Prostate gland (tissue), 2 donors: ENCODE results near the gene LPAR3. TPM values are rescaled to one million over a fixed set of nuclear protein-coding genes. Genes with fewer than 3 reads are reported as not detected.

Experiments
- DNase-seq: peaks from one replicate; pipeline ENCODE4 v3.0.0-alpha.2; 2019; ENCODE audit warnings: low spot score
- H3K27ac ChIP-seq, 2 donors: fragments of 200-600 bp; sonication (generic); 2 replicates each; pipeline ENCODE4 v1.5.1; 2017 to 2019
- H3K27me3 ChIP-seq: fragments of 200-600 bp; sonication (generic); replicated peaks from 2 replicates; pipeline ENCODE4 v1.5.1; 2019; ENCODE audit not compliant: insufficient read depth
- H3K36me3 ChIP-seq, 2 donors: fragments of 200-600 bp; sonication (generic); 1 replicate in 1 of 2; 2 replicates in 1 of 2; pipeline versions ENCODE4 v1.5.1 to v1.8.1; 2017 to 2019
- H3K4me1 ChIP-seq: fragments of 200-600 bp; sonication (generic); replicated peaks from 2 replicates; pipeline ENCODE4 v1.5.1; 2019
- H3K4me3 ChIP-seq, 2 donors: fragments of 200-600 bp; sonication (generic); 2 replicates each; pipeline ENCODE4 v1.5.1; 2017 to 2019
- H3K9me3 ChIP-seq: fragments of 200-600 bp; sonication (generic); 2 replicates; pipeline ENCODE4 v1.5.1; 2017
- POLR2A ChIP-seq: fragments of 450-650 bp; IDR thresholded peaks from one replicate; pipeline ENCODE4 v1.6.1; 2016; ENCODE audit warnings: antibody characterized with exemption, mild to moderate bottlenecking
- POLR2AphosphoS5 ChIP-seq: sonication (generic); formaldehyde crosslinking; IDR thresholded peaks from one replicate; pipeline ENCODE4 v1.6.1; 2017; ENCODE audit warnings: antibody characterized with exemption
- WGBS: methylation state at CpG from one replicate; pipeline ENCODE4 v1.1.5; 2018; 5-methylcytosine and 5-hydroxymethylcytosine counted together
- intact Hi-C: fragments of 100-400 bp; cut with DNase I; formaldehyde crosslinking; loops from one replicate; pipeline ENCODE4 v1.14.2; 2022
- total RNA-seq, 2 donors: library from RNA; depleted of rRNA; stranded (reverse); fragments of >200 nt; gene quantifications; one replicate each; pipeline ENCODE4 v1.1.0, GENCODE V29; 2016
- TF ChIP-seq, protein P1 (sequence below), 4 experiments: fragments of 200-600 bp in 2 of 4; fragments of 450-650 bp in 2 of 4; sonication (generic) in 2 of 4; IDR thresholded peaks; 1 replicate in 3 of 4; 2 replicates in 1 of 4; pipeline ENCODE4 v1.5.1; 2016 to 2019; ENCODE audit warnings: antibody characterized with exemption in 4 of 4, mild to moderate bottlenecking in 2 of 4, moderate library complexity in 2 of 4

LPAR3 gene
- total RNA-seq, 2 donors from 2014 or later: 81.6 to 131 TPM

DNA sequence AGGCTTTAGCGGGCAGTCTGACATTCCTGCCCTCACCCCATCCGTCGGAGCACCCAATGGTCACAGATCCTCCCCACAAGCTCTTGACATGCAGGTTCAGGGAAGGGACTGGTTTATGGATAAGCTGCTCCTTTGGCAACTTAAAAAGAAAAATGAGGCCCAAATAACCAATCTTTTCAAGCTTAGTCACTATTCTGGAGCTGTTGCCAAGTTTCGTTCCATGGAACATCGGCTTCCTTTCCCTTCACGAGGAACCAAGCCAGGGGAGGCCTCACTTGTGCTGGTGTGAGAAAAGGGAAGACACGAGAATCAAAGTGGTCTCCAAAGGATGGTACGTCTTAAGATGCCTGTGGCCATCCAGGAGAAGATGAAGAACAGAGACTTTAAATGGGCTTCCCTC, 46.1 kb upstream of the LPAR3 start:
- Histone ChIP-seq H3K27me3 (no peaks in the 10 kb centered on the region), H3K27ac (no peak overlapping the region), H3K36me3 (no peaks in the 10 kb centered on the region), H3K4me3 (no peak overlapping the region), H3K9me3 (no peaks in the 10 kb centered on the region), H3K4me1 (no peaks in the 10 kb centered on the region)
- 71% methylated on average over 8 of the region's 8 CpGs for WGBS
- intact Hi-C loops: loop anchor here (10.0 kb wide), 1 partner anchor 164 kb away; no protein-coding TSS in a partner anchor
- no peak for TF ChIP-seq POLR2A
- TF ChIP-seq POLR2AphosphoS5: no peak
- TF ChIP-seq, protein P1, sequence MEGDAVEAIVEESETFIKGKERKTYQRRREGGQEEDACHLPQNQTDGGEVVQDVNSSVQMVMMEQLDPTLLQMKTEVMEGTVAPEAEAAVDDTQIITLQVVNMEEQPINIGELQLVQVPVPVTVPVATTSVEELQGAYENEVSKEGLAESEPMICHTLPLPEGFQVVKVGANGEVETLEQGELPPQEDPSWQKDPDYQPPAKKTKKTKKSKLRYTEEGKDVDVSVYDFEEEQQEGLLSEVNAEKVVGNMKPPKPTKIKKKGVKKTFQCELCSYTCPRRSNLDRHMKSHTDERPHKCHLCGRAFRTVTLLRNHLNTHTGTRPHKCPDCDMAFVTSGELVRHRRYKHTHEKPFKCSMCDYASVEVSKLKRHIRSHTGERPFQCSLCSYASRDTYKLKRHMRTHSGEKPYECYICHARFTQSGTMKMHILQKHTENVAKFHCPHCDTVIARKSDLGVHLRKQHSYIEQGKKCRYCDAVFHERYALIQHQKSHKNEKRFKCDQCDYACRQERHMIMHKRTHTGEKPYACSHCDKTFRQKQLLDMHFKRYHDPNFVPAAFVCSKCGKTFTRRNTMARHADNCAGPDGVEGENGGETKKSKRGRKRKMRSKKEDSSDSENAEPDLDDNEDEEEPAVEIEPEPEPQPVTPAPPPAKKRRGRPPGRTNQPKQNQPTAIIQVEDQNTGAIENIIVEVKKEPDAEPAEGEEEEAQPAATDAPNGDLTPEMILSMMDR (IDR thresholded peaks at IDR 0.05): no peak
- no peak for DNase-seq

DNA sequence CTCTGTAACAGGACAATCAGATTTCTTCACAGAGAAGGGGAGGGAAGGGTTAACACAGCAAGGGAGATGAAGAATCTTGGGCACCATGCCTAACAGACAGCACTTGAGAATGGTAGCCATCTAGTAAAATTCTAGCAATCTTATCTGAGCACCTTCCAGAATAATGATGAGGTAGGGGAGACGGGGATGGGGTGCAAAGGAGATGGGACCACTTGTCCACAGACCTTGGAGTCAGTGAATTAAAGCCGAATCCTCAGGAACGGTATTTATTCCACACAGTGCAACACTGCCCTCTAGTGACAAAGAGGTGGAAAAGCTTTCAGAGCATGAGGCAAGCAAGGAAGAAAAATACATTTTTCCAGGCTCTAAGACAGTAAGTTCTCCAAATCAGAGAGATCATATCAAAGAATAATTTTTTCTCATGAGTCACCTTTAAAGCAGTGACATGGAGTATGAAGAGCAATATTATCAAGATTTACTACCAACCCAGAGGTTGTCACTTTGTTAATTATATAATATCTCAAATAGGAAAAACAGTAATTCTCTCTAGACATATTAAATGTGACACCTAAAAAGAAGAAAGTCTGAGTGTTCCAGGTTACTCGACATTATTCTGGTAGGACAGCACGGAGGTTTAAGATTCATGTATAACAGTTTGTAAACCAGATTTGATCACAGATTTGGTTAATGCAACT, 43.3 kb upstream of the LPAR3 start:
- peak; percentile 56 for DNase-seq
- no peaks in the 10 kb centered on the region for H3K27me3 ChIP-seq
- H3K4me3 ChIP-seq: no peak overlapping the region
- WGBS: under 1% methylated on average over 5 of the region's 5 CpGs
- intact Hi-C loops: loop anchor here (10.0 kb wide), 1 partner anchor 161 kb away; no protein-coding TSS in a partner anchor
- H3K27ac ChIP-seq: no peak overlapping the region
- no peaks in the 10 kb centered on the region for H3K36me3 ChIP-seq
- H3K4me1 ChIP-seq: no peaks in the 10 kb centered on the region
- H3K9me3 ChIP-seq: no peaks in the 10 kb centered on the region
- peak; percentile 39 for TF ChIP-seq POLR2AphosphoS5
- no peak for TF ChIP-seq POLR2A
- TF ChIP-seq, protein P1 (IDR thresholded peaks at IDR 0.05): peak; percentile 69 to 92 (median 88)

DNA sequence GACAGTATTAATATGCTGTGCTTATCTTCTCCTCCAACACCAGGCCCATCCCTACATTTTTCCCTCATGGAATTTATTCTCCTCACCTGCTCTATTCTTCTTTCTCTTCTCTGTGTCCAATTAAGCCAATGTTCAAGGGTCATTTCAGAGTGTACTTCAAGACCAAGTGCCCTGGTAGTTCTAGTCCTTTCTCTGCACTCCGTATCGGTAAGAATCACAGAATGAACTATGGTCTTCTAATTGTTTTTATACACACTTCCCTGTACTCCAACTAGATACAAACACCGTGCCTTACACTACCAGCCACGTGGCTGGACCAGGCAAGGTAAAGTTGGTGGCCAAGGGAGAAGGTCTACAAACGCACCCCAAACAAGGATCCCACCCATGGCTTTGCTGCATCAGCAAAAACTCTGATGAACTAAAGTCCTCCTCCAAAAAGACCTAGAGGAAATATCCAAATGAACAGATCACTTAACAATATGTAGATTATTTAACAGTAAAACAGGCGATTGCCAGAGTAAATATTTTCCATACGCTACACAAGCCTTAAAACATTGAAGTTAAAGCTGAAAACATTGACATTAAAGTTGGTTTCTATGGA, 40.1 kb upstream of the LPAR3 start:
- intact Hi-C loops: loop anchor here (10.0 kb wide), 1 partner anchor 158 kb away; no protein-coding TSS in a partner anchor
- no peak overlapping the region for H3K27ac ChIP-seq
- H3K36me3 ChIP-seq: no peaks in the 10 kb centered on the region
- TF ChIP-seq, protein P1 (IDR thresholded peaks at IDR 0.05): no peak
- TF ChIP-seq POLR2AphosphoS5 (no peak), POLR2A (no peak)
- WGBS: 85% methylated on average over 7 of the region's 7 CpGs
- H3K27me3 ChIP-seq: no peaks in the 10 kb centered on the region
- no peaks in the 10 kb centered on the region for H3K9me3 ChIP-seq
- DNase-seq: no peak
- H3K4me3 ChIP-seq: no peak overlapping the region
- H3K4me1 ChIP-seq: no peaks in the 10 kb centered on the region

DNA sequence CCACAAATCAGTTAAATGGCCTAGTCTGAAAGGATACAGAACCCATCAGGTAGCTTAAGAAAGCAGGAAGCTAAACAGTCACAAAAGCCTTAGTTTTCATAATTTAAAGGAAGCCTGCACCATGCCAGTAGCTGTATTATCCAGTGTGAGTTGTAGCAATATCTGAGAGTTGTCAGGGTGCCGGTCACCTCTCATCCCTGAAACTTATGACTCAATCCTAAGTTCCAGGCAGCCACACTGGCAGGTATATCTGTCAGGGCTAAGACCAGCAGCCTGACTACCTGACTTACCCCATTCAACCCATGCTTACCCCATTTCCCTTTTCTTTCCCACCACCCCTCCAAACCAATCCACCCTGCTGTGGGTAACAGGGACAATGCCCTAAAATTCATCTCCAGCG, 37.8 kb upstream of the LPAR3 start:
- H3K27me3 ChIP-seq: no peaks in the 10 kb centered on the region
- intact Hi-C loops: loop anchor here (10.0 kb wide), 1 partner anchor 156 kb away; no protein-coding TSS in a partner anchor
- 97% methylated on average over 2 of the region's 2 CpGs for WGBS
- TF ChIP-seq POLR2A (no peak), POLR2AphosphoS5 (no peak)
- TF ChIP-seq, protein P1 (IDR thresholded peaks at IDR 0.05): no peak
- DNase-seq: no peak
- no peaks in the 10 kb centered on the region for H3K9me3 ChIP-seq
- H3K27ac ChIP-seq: no peak overlapping the region
- H3K36me3 ChIP-seq: no peaks in the 10 kb centered on the region
- H3K4me3 ChIP-seq: no peak overlapping the region
- H3K4me1 ChIP-seq: no peaks in the 10 kb centered on the region
